ENCODE data around the gene P2RX1.

The P2RX1 gene

GRCh38 chr17:3893720-3894116, 22.5 kb downstream of the P2RX1 start:
- TF ChIP-seq, protein P1, sequence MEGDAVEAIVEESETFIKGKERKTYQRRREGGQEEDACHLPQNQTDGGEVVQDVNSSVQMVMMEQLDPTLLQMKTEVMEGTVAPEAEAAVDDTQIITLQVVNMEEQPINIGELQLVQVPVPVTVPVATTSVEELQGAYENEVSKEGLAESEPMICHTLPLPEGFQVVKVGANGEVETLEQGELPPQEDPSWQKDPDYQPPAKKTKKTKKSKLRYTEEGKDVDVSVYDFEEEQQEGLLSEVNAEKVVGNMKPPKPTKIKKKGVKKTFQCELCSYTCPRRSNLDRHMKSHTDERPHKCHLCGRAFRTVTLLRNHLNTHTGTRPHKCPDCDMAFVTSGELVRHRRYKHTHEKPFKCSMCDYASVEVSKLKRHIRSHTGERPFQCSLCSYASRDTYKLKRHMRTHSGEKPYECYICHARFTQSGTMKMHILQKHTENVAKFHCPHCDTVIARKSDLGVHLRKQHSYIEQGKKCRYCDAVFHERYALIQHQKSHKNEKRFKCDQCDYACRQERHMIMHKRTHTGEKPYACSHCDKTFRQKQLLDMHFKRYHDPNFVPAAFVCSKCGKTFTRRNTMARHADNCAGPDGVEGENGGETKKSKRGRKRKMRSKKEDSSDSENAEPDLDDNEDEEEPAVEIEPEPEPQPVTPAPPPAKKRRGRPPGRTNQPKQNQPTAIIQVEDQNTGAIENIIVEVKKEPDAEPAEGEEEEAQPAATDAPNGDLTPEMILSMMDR (IDR thresholded peaks at IDR 0.05; ENCODE audit: low read depth, low read length): no peak

GRCh38 chr17:3893003-3893719, 23.1 kb downstream of the P2RX1 start, which contains the start of gene CAMKK1:
CAMKK1 (minus strand) TSS chr17:3893053; CDS start chr17:3885687, 7,366 bp downstream.
- H3K4me3 ChIP-seq (ENCODE audit: low read depth, low read length): peak within 1 kb of the TSS; percentile 66
- TF ChIP-seq, protein P1 (IDR thresholded peaks at IDR 0.05; ENCODE audit: low read depth, low read length): no peak

More at GRCh38 chr17:3893720-3894116, 22.5 kb downstream of the P2RX1 start:
- peak overlapping the region; percentile 62; the same call in 1 of the 2 replicates for H3K4me3 ChIP-seq (ENCODE audit: low read depth, low read length)

GRCh38 chr17:3892095-3892998, 23.9 kb downstream of the P2RX1 start:
- TF ChIP-seq, protein P1 (IDR thresholded peaks at IDR 0.05; ENCODE audit: low read depth, low read length): no peak

GRCh38 chr17:3891626-3892094, 24.6 kb downstream of the P2RX1 start:
- TF ChIP-seq, protein P1 (IDR thresholded peaks at IDR 0.05; ENCODE audit: low read depth, low read length): no peak
- peak overlapping the region; percentile 66 for H3K4me3 ChIP-seq (ENCODE audit: low read depth, low read length)

More at GRCh38 chr17:3892095-3892998, 23.9 kb downstream of the P2RX1 start:
- peak overlapping the region; percentile 66 for H3K4me3 ChIP-seq (ENCODE audit: low read depth, low read length)

GRCh38 chr17:3890878-3891219, 25.4 kb downstream of the P2RX1 start:
- H3K4me3 ChIP-seq (ENCODE audit: low read depth, low read length): no peak overlapping the region
- TF ChIP-seq, protein P1 (IDR thresholded peaks at IDR 0.05; ENCODE audit: low read depth, low read length): no peak

DNA sequence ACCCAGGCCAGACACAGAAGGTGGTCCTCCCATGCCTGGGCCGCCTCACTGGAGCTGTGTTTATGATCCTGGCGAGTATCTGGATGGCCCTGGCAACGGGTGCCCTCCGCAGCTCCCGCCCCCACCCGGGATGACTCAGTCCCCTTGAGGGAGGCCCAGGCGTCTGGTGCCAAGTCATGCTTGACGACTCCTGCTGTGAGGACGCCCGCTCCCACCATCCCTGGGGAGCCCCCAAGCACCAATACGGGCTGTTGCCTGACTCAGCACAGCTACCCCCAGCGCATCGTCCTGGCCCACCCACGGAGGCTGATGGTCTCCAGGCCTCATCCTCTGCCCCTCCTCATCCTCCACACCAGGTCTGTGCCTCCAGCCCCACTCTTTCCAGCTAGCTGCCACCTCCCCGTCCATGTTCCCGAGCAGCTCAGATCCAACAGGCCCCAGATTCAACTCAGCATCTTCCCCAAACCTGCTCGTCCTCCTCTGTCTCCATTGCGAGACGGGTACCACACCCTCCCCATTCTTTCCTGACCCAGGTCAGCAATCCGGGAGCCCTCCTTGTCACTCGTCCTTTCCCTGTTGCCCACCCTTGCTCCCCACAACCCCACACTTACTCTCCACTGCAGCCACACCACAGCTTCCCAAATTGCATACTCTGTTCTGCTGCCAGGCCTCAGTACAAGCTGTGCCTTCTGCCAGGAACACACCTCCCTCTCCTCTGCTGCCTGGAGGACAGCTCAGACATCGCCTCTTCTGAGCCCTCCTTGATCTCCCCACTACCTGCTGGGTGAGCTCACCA, 26.0 kb downstream of the P2RX1 start:
- no peak overlapping the region for H3K4me3 ChIP-seq (ENCODE audit: low read depth, low read length)
- TF ChIP-seq, protein P1 (IDR thresholded peaks at IDR 0.05; ENCODE audit: low read depth, low read length): no peak
